GM12875 (cell line): Measurements from ENCODE around the gene NFATC1.

Experiments used
- H3K4me3 ChIP-seq: one replicate; pipeline ENCODE4 v1.5.1; 2011; ENCODE audit warnings: low read depth, low read length, control low read depth
- TF ChIP-seq, protein P1 (sequence below): IDR thresholded peaks from 2 replicates; pipeline ENCODE4 v1.5.1; 2011; ENCODE audit warnings: low read depth, mild to moderate bottlenecking, control low read depth, inconsistent platforms, low read length, moderate library complexity, borderline replicate concordance; ENCODE audit not compliant: insufficient read depth

Gene NFATC1

DNA sequence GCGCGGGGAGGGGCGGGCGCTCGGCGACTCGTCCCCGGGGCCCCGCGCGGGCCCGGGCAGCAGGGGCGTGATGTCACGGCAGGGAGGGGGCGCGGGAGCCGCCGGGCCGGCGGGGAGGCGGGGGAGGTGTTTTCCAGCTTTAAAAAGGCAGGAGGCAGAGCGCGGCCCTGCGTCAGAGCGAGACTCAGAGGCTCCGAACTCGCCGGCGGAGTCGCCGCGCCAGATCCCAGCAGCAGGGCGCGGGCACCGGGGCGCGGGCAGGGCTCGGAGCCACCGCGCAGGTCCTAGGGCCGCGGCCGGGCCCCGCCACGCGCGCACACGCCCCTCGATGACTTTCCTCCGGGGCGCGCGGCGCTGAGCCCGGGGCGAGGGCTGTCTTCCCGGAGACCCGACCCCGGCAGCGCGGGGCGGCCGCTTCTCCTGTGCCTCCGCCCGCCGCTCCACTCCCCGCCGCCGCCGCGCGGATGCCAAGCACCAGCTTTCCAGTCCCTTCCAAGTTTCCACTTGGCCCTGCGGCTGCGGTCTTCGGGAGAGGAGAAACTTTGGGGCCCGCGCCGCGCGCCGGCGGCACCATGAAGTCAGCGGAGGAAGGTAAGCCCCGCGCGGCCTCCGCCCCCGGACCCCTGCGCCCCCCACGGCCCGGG, at the start of gene NFATC1:
NFATC1 (plus strand) TSS at position 170 of the 644 bp plus-strand sequence; CDS start at position 465, 295 bp downstream.
- H3K4me3 ChIP-seq: peak within 1 kb of the TSS; percentile 54
- TF ChIP-seq, protein P1, sequence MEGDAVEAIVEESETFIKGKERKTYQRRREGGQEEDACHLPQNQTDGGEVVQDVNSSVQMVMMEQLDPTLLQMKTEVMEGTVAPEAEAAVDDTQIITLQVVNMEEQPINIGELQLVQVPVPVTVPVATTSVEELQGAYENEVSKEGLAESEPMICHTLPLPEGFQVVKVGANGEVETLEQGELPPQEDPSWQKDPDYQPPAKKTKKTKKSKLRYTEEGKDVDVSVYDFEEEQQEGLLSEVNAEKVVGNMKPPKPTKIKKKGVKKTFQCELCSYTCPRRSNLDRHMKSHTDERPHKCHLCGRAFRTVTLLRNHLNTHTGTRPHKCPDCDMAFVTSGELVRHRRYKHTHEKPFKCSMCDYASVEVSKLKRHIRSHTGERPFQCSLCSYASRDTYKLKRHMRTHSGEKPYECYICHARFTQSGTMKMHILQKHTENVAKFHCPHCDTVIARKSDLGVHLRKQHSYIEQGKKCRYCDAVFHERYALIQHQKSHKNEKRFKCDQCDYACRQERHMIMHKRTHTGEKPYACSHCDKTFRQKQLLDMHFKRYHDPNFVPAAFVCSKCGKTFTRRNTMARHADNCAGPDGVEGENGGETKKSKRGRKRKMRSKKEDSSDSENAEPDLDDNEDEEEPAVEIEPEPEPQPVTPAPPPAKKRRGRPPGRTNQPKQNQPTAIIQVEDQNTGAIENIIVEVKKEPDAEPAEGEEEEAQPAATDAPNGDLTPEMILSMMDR: no peak

DNA sequence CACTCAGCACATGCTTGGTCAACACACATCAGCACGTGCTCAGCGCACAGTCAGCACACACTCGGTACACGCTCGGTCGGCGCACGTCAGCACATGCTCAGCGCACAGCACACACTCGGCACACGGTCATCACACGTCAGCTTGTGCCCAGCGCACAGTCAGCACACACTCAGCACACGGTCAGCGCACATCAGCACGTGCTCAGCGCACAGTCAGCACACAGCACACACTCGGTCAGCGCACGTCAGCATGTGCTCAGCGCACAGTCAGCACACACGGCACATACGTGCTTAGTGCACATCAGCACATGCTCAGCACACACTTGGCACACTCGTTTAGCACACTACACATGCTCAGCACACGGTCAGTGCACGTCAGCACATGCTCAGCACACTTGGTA, 49.7 kb upstream of the NFATC1 start:
- TF ChIP-seq, protein P1: no peak

DNA sequence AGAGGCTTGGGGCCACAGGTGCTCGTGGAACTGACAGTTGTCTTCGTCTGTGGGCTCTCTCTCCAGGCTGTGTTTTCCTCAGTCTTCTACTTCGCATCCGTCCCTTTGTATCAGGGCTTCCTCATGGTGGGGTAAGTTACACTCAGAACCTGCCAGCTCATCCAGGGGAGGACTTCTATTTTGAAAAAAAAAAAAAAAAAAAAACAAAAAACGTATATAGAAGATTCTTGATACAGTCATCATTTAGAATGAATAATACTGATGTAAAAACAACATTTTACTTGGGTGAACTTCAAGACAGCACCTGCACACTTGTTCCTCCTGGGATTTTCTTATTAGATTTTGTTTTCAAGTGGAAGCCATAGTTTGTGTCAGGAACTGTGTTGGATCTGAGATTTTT, 47.7 kb upstream of the NFATC1 start:
- H3K4me3 ChIP-seq: no peak overlapping the region
- TF ChIP-seq, protein P1: no peak

More for the DNA sequence above, 49.7 kb upstream of the NFATC1 start:
- H3K4me3 ChIP-seq: no peak overlapping the region

DNA sequence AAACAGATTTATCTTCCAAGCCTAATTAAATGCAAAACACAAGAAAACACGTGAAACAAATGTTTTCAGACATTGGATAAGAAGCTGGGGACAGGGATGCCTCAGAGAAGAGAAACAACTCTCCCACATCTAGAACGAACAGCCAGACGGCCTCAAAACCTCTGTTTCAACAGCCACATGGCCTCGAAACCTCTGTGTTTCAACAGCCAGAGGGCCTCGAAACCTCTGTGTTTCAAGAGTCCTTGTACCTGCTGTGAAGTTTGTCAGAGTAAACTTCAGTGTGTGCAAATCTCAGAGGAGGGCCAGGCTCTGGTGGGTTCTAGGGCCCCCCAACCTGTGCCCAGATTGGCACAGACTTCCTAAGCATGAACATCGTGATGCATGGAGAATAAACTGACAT, 43.3 kb upstream of the NFATC1 start:
- H3K4me3 ChIP-seq: no peak overlapping the region
- TF ChIP-seq, protein P1: no peak

DNA sequence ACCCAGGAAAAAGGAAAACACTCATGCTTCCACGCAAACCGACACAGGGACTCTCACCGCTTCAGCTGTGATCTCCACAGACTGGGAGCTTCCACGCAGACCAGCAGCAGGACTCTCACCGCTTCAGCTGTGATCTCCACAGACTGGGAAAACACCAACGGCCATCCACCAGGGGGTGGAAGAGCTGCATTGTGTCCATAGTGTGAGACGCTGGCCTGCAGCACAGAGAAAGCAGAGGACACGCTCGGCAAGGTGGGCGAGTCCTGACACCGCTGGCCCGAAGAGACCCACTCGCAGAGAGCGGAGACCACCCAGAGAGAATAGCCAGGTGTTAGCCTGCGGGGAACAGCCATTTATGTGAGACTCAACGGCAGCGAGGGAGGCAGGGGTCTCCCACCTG, 42.5 kb upstream of the NFATC1 start:
- TF ChIP-seq, protein P1: 0 out of 2 replicates have a peak, but pooled peaks have one; percentile 18
- H3K4me3 ChIP-seq: no peak overlapping the region

DNA sequence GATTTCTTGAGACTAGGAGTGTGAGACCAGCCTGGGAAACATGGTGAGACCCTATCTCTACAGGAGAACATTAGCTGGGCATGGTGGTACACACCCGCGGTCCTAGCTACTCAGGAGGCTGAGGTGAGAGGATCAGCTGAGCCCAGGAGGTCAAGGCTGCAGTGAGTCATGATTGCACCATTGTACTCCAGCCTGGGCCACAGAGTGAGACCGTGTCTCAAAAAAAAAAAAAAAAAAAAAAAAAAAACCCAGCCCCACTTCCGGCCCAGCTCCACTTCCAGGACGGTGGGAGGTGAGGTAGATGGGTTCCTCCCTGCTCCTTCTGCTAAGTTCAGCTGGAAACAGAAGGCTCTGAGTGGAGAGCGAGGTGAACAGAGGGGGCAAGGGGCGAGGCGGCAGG, 41.4 kb upstream of the NFATC1 start:
- H3K4me3 ChIP-seq: no peak overlapping the region
- TF ChIP-seq, protein P1: no peak
